T47D (cell line): ENCODE data around the gene ATP6V0B.

ENCODE experiments used
- DNase-seq, 2 experiments: peaks; one replicate each; pipeline versions ENCODE4 v3.0.0 to v3.0.0-alpha.2; 2011 to 2012; ENCODE audit warnings: low read depth in 1 of 2, low spot score in 1 of 2
- JUND ChIP-seq: IDR thresholded peaks from 2 replicates; pipeline ENCODE4 v1.6.1; 2012; ENCODE audit warnings: low read depth
- in situ Hi-C: cut with HindIII; loops from 2 replicates; pipeline ENCODE4 v1.10.0; 2016; ENCODE audit warnings: low sequenced_read_pairs, low pct_unique_long_range_greater_than_20kb

The ATP6V0B gene

GRCh38 chr1:43968348-43968948 lies 6.3 kb upstream of the ATP6V0B start:
- in situ Hi-C loops: no loop called here
- peak in 1 of 2 experiments; percentile 69 for DNase-seq
- no peak for TF ChIP-seq JUND

- in situ Hi-C loops: no loop called here
- TF ChIP-seq JUND: no peak
- no peak for DNase-seq
These were observed 5.4 kb upstream of the ATP6V0B start for GRCh38 chr1:43969416-43969745.

- peak; percentile 95 for DNase-seq
- in situ Hi-C loops: no loop called here
- no peak for TF ChIP-seq JUND
These were observed 4.9 kb upstream of the ATP6V0B start, which contains the start of gene DPH2 for GRCh38 chr1:43969746-43970466. TSS of gene DPH2 (plus strand) at chr1:43970010. CDS start at chr1:43970176, 166 bp downstream.

GRCh38 chr1:43970502-43970901 lies 4.3 kb upstream of the ATP6V0B start:
- in situ Hi-C loops: no loop called here
- DNase-seq: no peak
- TF ChIP-seq JUND: no peak

- no peak for DNase-seq
- TF ChIP-seq JUND: no peak
- in situ Hi-C loops: no loop called here
These were observed 3.8 kb upstream of the ATP6V0B start for GRCh38 chr1:43970911-43971310.

- no peak for DNase-seq
- no peak for TF ChIP-seq JUND
- in situ Hi-C loops: no loop called here
These were observed 3.3 kb upstream of the ATP6V0B start for GRCh38 chr1:43971336-43971980.

GRCh38 chr1:43973981-43974442 lies 748 bp upstream of the ATP6V0B start:
- in situ Hi-C loops: no loop called here
- no peak for TF ChIP-seq JUND
- no peak for DNase-seq

GRCh38 chr1:43975249-43975961 lies 645 bp downstream of the ATP6V0B start:
- no peak for TF ChIP-seq JUND
- in situ Hi-C loops: no loop called here
- peak; percentile 70 to 71 for DNase-seq

- no peak for TF ChIP-seq JUND
- no peak for DNase-seq
- in situ Hi-C loops: no loop called here
These were observed 1.3 kb downstream of the ATP6V0B start for GRCh38 chr1:43976045-43976444.

GRCh38 chr1:43976890-43977289 lies 2.1 kb downstream of the ATP6V0B start:
- no peak for DNase-seq
- in situ Hi-C loops: no loop called here
- no peak for TF ChIP-seq JUND

- in situ Hi-C loops: no loop called here
- no peak for DNase-seq
- TF ChIP-seq JUND: no peak
These were observed 2.9 kb downstream of the ATP6V0B start for GRCh38 chr1:43977376-43978263.

GRCh38 chr1:43978264-43978550 lies 3.4 kb downstream of the ATP6V0B start:
- in situ Hi-C loops: no loop called here
- no peak for DNase-seq
- no peak for TF ChIP-seq JUND
